Measurements from ENCODE around the gene TSPEAR.

- no peak for TF ChIP-seq CTCF (IDR thresholded peaks at IDR 0.05)
- no peak for TF ChIP-seq POLR2A (IDR thresholded peaks at IDR 0.05)
These were observed 195.0 kb downstream of the TSPEAR start for GRCh38 chr21:44516342-44516741.
